ENCODE data around the gene SUN1.

DNA sequence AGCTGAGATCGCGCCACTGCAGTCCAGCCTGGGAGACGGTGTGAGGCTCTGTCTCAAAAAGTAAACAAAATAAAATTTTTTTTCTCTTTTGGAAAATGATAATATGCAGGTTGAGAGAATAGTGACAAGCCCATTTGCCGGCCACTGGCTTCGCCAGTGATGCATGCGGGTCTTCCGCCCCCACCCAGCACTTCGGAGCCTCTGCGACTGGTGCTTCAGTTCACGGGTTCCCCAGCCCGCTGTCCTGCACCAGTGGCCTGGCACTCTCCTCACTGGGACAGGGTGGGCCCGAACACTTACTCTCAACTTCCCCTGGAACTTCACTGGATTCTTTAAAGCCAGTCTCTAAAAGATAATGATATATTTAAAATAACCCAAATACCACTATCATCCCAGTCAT, 2.7 kb downstream of the SUN1 start:
- TF ChIP-seq, protein P1, sequence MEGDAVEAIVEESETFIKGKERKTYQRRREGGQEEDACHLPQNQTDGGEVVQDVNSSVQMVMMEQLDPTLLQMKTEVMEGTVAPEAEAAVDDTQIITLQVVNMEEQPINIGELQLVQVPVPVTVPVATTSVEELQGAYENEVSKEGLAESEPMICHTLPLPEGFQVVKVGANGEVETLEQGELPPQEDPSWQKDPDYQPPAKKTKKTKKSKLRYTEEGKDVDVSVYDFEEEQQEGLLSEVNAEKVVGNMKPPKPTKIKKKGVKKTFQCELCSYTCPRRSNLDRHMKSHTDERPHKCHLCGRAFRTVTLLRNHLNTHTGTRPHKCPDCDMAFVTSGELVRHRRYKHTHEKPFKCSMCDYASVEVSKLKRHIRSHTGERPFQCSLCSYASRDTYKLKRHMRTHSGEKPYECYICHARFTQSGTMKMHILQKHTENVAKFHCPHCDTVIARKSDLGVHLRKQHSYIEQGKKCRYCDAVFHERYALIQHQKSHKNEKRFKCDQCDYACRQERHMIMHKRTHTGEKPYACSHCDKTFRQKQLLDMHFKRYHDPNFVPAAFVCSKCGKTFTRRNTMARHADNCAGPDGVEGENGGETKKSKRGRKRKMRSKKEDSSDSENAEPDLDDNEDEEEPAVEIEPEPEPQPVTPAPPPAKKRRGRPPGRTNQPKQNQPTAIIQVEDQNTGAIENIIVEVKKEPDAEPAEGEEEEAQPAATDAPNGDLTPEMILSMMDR (IDR thresholded peaks at IDR 0.05; ENCODE audit: control extremely low read depth in 1 of 3, insufficient read depth in 1 of 3, low read depth in 1 of 3, low read length in 3 of 3): no peak
- TF ChIP-seq POLR2AphosphoS5 (IDR thresholded peaks at IDR 0.05; ENCODE audit: low read depth, low read length): no peak
- TF ChIP-seq EZH2 (IDR thresholded peaks at IDR 0.05; ENCODE audit: low read depth, low read length, severe bottlenecking): no peak
- TF ChIP-seq JUND (IDR thresholded peaks at IDR 0.05; ENCODE audit: low read length): no peak
- no peak for TF ChIP-seq POLR2A (IDR thresholded peaks at IDR 0.05; ENCODE audit: control extremely low read depth in 1 of 2, low read depth in 2 of 2, low read length in 2 of 2)
- TF ChIP-seq SAP30 (IDR thresholded peaks at IDR 0.05; ENCODE audit: insufficient read depth, insufficient replicate concordance, low read length): no peak
- TF ChIP-seq SP1 (IDR thresholded peaks at IDR 0.05; ENCODE audit: low read depth, low read length): no peak
- no peak for TF ChIP-seq KDM1A (IDR thresholded peaks at IDR 0.05; ENCODE audit: borderline replicate concordance, low read length)
